ENCODE measurements around the gene CNPY3.
A peak's percentile ranks its signal among the peaks of the same experiment; 100 is the strongest.

The CNPY3 gene

DNA sequence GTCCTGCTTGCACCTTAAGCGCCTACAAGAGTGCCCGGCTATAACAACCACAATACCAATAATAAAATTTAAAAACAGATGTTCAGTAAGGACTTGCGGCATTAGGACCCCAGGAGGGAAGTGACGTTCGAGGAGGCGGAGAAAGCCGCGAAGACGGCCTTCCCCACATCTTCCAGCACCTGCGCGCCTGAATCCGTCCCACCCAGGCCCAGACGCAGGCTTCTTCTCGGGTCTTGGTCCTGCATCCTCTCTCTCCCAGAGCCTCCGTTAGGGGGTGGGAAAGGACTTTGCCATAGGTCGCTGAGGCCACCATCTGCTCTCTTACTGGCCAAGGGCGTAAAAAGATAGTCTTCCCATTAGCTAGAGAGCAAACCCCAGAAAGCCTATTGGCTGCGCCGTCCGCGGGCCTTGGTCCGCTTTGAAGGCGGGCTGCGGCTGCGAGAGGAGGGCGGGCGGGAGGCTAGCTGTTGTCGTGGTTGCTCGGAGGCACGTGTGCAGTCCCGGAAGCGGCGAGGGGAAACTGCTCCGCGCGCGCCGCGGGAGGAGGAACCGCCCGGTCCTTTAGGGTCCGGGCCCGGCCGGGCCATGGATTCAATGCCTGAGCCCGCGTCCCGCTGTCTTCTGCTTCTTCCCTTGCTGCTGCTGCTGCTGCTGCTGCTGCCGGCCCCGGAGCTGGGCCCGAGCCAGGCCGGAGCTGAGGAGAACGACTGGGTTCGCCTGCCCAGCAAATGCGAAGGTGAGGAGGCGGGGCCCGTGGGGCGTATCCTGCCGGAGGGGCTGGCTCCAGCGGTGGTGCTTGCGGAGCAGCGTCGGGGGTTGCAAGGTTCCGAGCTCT, at the start of gene CNPY3 (continued):
- TF ChIP-seq EGR2 (tag by site-specific recombination; IDR thresholded peaks at IDR 0.05; ENCODE audit: low read depth) (0 out of 2 replicates have a peak, but pooled peaks have one; percentile 43), ZNF404 (tag by site-specific recombination; IDR thresholded peaks at IDR 0.05) (no peak), KLF9 (tag by site-specific recombination; IDR thresholded peaks at IDR 0.05; ENCODE audit: low read depth) (peak; percentile 98), ZXDB (tag by site-specific recombination; IDR thresholded peaks at IDR 0.05) (peak; percentile 94), TRIM28 (IDR thresholded peaks at IDR 0.05; ENCODE audit: borderline replicate concordance, low read length) (peak; percentile 57), ZNF10 (tag by site-specific recombination; IDR thresholded peaks at IDR 0.05) (no peak; the same call in none of the 2 replicates), ZNF521 (tag by site-specific recombination; IDR thresholded peaks at IDR 0.05) (no peak), ZNF530 (tag by site-specific recombination; IDR thresholded peaks at IDR 0.05; ENCODE audit: low read depth) (no peak), ZNF133 (tag by site-specific recombination; IDR thresholded peaks at IDR 0.05) (no peak), ZNF560 (tag by site-specific recombination; IDR thresholded peaks at IDR 0.05; ENCODE audit: borderline replicate concordance) (no peak), ZNF768 (tag by site-specific recombination; IDR thresholded peaks at IDR 0.05) (no peak), BCL11B (tag by site-specific recombination; IDR thresholded peaks at IDR 0.05; ENCODE audit: low read depth) (peak; percentile 53; the same call in 1 of the 2 replicates), ZNF544 (tag by site-specific recombination; IDR thresholded peaks at IDR 0.05) (no peak), ZSCAN23 (tag by site-specific recombination; IDR thresholded peaks at IDR 0.05) (peak; percentile 77; the same call in 1 of the 2 replicates), SETDB1 (IDR thresholded peaks at IDR 0.05; ENCODE audit: insufficient read length, low read length) (no peak), ZNF23 (tag by site-specific recombination; IDR thresholded peaks at IDR 0.05; ENCODE audit: borderline replicate concordance) (no peak), ZNF777 (tag by site-specific recombination; IDR thresholded peaks at IDR 0.05; ENCODE audit: borderline replicate concordance) (no peak), ZNF221 (tag by site-specific recombination; IDR thresholded peaks at IDR 0.05; ENCODE audit: borderline replicate concordance) (no peak; the same call in 1 of the 2 replicates), KLF7 (tag by site-specific recombination; IDR thresholded peaks at IDR 0.05; ENCODE audit: borderline replicate concordance) (peak; percentile 84), ZNF629 (tag by site-specific recombination; IDR thresholded peaks at IDR 0.05) (peak; percentile 74), ZNF174 (tag by site-specific recombination; IDR thresholded peaks at IDR 0.05) (no peak), ZNF16 (tag by site-specific recombination; IDR thresholded peaks at IDR 0.05; ENCODE audit: low read depth) (no peak; the same call in 1 of the 2 replicates), ZNF830 (tag by site-specific recombination; IDR thresholded peaks at IDR 0.05; ENCODE audit: low read depth) (no peak), ZNF175 (tag by site-specific recombination; IDR thresholded peaks at IDR 0.05) (no peak), KLF8 (tag by site-specific recombination; IDR thresholded peaks at IDR 0.05) (peak; percentile 98), GLI2 (tag by site-specific recombination; IDR thresholded peaks at IDR 0.05; ENCODE audit: borderline replicate concordance, low read depth) (no peak), ZNF843 (tag by site-specific recombination; IDR thresholded peaks at IDR 0.05) (peak; percentile 66; the same call in 1 of the 2 replicates), ZNF146 (tag by site-specific recombination; IDR thresholded peaks at IDR 0.05) (0 out of 2 replicates have a peak, but pooled peaks have one; percentile 58), ZNF549 (tag by site-specific recombination; IDR thresholded peaks at IDR 0.05) (no peak)
- TF ChIP-seq, protein P1, sequence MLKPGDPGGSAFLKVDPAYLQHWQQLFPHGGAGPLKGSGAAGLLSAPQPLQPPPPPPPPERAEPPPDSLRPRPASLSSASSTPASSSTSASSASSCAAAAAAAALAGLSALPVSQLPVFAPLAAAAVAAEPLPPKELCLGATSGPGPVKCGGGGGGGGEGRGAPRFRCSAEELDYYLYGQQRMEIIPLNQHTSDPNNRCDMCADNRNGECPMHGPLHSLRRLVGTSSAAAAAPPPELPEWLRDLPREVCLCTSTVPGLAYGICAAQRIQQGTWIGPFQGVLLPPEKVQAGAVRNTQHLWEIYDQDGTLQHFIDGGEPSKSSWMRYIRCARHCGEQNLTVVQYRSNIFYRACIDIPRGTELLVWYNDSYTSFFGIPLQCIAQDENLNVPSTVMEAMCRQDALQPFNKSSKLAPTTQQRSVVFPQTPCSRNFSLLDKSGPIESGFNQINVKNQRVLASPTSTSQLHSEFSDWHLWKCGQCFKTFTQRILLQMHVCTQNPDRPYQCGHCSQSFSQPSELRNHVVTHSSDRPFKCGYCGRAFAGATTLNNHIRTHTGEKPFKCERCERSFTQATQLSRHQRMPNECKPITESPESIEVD (tag by site-specific recombination; IDR thresholded peaks at IDR 0.05), result no peak
- TF ChIP-seq, protein P2, sequence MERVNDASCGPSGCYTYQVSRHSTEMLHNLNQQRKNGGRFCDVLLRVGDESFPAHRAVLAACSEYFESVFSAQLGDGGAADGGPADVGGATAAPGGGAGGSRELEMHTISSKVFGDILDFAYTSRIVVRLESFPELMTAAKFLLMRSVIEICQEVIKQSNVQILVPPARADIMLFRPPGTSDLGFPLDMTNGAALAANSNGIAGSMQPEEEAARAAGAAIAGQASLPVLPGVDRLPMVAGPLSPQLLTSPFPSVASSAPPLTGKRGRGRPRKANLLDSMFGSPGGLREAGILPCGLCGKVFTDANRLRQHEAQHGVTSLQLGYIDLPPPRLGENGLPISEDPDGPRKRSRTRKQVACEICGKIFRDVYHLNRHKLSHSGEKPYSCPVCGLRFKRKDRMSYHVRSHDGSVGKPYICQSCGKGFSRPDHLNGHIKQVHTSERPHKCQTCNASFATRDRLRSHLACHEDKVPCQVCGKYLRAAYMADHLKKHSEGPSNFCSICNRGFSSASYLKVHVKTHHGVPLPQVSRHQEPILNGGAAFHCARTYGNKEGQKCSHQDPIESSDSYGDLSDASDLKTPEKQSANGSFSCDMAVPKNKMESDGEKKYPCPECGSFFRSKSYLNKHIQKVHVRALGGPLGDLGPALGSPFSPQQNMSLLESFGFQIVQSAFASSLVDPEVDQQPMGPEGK (tag by site-specific recombination; IDR thresholded peaks at IDR 0.05), result peak; percentile 85
- TF ChIP-seq, protein P3, sequence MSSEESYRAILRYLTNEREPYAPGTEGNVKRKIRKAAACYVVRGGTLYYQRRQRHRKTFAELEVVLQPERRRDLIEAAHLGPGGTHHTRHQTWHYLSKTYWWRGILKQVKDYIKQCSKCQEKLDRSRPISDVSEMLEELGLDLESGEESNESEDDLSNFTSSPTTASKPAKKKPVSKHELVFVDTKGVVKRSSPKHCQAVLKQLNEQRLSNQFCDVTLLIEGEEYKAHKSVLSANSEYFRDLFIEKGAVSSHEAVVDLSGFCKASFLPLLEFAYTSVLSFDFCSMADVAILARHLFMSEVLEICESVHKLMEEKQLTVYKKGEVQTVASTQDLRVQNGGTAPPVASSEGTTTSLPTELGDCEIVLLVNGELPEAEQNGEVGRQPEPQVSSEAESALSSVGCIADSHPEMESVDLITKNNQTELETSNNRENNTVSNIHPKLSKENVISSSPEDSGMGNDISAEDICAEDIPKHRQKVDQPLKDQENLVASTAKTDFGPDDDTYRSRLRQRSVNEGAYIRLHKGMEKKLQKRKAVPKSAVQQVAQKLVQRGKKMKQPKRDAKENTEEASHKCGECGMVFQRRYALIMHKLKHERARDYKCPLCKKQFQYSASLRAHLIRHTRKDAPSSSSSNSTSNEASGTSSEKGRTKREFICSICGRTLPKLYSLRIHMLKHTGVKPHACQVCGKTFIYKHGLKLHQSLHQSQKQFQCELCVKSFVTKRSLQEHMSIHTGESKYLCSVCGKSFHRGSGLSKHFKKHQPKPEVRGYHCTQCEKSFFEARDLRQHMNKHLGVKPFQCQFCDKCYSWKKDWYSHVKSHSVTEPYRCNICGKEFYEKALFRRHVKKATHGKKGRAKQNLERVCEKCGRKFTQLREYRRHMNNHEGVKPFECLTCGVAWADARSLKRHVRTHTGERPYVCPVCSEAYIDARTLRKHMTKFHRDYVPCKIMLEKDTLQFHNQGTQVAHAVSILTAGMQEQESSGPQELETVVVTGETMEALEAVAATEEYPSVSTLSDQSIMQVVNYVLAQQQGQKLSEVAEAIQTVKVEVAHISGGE (tag by site-specific recombination; conservative IDR thresholded peaks at IDR 0.05; ENCODE audit: low read depth), result peak; percentile 98
- TF ChIP-seq, protein P4, sequence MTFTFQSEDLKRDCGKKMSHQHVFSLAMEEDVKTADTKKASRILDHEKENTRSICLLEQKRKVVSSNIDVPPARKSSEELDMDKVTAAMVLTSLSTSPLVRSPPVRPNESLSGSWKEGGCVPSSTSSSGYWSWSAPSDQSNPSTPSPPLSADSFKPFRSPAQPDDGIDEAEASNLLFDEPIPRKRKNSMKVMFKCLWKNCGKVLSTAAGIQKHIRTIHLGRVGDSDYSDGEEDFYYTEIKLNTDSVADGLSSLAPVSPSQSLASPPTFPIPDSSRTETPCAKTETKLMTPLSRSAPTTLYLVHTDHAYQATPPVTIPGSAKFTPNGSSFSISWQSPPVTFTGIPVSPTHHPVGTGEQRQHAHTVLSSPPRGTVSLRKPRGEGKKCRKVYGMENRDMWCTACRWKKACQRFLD (tag by site-specific recombination; IDR thresholded peaks at IDR 0.05), result no peak
